HG02884 (cell line): ENCODE results near the gene A3GALT2.

Experiments
- ATAC-seq: cut with Tn5 transposase; IDR thresholded peaks from one replicate; pipeline ENCODE4 v1.9.1; 2021; ENCODE audit warnings: mild to moderate bottlenecking, moderate library complexity; ENCODE audit not compliant: unreplicated experiment

The A3GALT2 gene

GRCh38 chr1:33350611-33351280 is 29.8 kb upstream of the A3GALT2 start:
- no peak for ATAC-seq

DNA sequence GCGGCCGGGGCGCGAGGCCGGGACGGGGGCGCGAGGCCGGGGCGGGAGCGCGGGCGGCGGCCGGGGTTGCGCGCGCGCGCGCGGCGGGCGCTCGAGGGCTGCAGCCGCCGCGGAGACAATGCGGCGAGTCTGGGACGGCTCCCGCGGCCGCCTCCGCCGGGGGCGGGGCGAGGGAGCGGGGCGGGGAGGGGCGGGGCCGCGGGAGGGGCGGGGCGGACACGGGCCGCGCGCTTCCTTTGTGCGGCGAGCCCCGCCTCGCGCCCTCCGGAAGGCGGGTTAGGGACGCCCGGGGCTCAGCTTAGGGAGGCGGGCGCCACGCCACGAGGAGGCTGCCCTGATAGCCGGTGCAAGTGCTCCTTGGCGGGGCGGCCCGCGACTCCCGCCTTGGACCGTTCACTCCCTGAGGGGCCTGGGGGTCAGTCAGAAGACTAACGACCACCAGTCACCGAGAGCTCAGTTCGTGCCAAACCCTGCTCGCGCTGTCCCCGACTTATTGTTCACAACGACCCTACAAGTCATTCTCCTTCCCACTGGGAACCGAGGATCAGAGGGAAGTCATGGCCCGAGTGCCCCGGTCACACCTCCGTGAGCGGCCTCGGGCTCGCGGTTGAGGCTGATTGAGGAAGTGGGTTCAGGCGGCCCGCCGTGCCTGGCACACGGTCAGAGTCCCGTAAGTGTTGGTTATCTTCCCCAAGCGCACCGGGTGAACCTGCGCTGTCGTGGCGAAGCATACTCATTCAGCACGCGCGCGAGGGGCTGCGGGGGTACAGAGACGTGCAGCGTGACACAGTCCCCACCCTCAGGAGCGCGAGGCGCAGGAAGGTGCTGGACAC is 29.1 kb upstream of the A3GALT2 start:
- peak; percentile 63 for ATAC-seq

DNA sequence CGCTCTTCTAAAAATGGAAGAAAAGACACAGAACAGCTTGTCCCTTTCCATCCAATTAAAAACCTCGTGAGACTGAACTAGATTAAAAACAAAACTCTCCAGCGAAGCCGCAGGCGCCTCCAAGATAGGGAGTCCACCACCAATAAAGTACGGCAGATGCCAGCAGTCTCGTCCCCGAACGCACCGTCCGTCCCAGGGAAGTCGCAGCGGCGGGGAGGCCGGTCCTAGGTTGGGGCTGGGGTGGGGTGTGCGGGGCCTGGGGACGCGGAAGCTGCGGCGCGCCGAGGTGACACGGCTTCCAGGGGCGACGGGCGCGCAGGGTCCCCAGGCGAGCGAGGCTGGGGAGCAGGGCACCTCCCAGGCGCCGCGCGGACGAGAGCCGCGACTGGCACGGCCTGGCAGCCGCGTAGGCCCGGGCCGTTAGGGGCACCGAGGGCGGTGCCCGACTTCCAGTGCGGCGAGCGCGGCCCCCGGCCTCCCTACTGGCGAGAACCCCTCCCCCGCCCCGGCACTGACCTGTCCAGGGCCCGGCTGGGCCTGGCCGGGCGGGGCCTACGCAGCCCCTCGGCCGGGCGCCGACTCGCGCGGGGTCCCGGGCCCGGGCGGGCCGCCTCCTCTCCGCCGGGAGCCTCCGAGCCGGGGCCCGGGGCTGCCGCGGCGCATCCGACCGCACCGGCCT is 28.3 kb upstream of the A3GALT2 start:
- peak; percentile 26 for ATAC-seq

DNA sequence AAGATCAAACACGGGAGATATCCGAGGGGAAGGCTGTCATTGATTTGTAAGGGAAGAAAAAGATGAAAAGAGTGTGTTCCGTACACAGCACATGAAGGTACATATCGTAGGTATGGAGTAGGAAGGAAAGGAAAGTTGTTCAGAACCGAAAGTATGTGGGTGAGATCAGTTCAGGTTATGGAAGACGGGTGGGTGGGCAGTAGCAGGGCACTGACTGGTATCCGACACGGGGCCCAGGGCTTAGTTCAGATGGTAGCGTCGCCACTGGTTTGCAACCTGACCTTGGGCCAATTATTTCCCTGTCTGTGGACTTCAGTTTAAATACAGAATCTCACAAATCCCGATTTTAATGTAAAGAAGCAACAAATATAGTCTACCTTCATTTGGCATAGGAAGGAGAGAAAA is 27.8 kb upstream of the A3GALT2 start:
- ATAC-seq = no peak

- ATAC-seq = no peak
These were observed 27.3 kb upstream of the A3GALT2 start for GRCh38 chr1:33348194-33348593.

- no peak for ATAC-seq
These were observed 26.7 kb upstream of the A3GALT2 start for GRCh38 chr1:33347650-33347992.

DNA sequence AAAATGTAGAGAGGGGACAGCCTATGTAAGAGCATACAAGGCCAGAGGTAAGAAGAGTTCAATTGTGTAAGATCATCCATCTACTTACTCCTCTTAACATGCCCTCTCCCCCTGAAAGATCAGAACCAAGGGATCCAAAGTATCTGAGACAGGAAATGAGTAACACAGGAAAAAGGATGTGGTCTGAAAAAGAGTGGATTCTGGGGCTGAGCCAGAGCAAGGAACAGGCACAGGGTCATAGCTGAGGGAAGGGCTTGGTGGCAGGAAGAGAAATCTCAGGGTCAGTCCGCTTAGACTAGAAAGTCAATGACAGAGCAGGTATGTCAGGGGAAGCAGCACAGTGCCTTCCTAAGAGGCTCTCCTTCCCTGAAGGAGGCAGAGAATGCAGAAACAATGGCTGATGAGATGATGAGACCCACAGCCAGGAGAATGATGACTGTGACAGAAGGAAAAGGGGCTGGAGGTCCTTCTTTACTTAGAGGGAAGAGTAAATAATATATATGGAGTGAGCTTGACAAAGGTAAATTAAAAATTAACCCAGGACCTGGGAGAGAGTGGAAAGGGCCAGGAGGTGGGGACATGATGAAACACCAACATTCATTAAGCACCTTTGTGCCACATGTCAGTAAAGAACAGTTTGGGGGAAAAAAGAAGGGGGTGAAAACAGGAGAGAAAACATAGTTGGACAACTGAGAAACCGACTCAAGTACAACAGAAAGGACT is 26.2 kb upstream of the A3GALT2 start:
- no peak for ATAC-seq

- ATAC-seq = no peak
These were observed 25.6 kb upstream of the A3GALT2 start for GRCh38 chr1:33346533-33346926.

- ATAC-seq = no peak
These were observed 24.1 kb upstream of the A3GALT2 start for GRCh38 chr1:33344896-33345560.

DNA sequence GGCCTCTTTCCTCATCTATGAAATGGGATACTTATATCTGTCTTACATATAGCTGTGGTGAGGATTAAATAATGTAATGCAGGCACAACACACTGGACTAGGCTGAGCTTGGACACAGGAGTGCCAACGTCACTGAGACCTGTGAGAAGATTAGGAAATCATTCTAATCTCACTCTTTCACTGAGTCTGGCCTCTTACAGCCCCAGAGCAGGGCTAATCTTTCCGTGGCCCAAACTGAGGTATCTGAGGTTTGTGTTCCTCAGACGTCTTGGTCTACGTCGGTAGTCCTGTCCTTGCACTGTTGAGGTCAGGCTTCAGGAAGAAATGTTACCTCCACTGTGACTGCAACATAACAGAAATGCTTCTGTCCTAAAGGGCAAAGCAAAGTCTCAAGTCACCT is 22.6 kb upstream of the A3GALT2 start:
- ATAC-seq = no peak

DNA sequence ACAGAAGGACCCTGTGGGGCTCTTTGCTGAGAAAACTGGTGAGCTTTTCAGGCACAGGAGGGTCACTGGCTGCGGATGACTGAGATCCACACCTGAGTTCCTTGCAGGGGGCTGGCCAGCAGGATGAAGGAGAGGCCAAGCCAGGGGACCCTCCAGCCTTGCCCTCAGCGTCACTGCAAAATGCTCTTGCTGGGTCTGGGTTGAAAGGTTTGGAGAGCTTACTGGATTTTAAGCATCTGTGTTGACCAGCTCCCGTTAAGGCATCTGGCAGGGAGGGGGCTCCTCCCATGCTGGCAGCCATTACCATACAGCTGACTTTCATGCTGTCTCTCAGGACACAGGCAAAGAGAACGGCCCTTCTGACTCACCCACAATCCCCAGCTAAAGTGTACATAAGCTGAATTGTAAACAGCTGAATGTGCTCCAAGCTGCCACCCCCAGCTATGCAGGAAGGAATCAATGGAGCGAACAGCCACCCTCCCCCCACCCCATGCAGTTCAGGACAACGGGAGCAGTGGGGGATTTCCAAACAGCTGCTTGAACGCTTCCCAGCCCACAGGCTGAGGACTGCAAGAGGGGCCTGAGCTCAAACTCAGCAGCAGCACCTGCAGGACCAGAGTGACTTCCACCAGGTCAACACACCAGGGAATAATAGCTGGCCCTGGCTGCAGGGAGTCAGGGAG is 21.3 kb upstream of the A3GALT2 start:
- ATAC-seq = no peak

GRCh38 chr1:33341190-33341589 is 20.3 kb upstream of the A3GALT2 start:
- no peak for ATAC-seq

GRCh38 chr1:33339413-33339812 is 18.5 kb upstream of the A3GALT2 start:
- no peak for ATAC-seq

DNA sequence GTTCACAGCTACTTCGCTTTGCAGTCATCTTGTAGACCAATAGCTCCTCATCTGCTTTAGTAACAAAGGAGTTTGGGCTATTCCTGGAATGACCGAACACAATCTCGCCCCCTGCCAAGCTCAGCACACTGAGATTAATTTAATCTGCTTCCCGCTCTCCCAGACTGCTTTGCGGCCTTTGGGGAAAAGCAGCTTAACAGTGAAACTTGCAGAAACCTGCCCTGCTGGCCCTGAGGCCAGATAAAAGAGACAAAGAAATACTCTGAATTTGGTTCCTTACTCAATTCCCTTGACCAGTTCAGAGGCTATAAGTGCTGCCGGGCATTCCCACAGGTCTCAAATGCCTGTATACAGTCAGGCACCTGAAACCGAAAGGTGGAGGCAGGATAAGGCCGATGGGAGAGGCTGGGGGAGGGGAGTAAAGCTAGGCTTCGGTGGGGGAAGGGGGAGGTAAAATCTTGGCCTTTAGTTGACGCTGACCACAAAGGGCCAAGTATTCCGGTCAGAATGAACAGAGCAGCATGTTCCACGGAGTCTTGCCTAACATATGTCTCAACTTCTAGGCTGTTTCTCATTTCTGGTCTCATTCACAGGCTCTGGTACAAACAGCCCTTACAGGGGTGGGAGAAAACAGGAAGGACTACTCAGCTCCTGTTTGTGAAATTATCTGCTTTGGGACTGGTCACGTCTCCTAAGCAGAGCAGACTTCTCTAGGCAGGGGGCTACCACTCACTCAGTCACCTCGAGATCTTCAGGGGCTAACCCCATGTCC is 17.7 kb upstream of the A3GALT2 start:
- ATAC-seq = no peak

DNA sequence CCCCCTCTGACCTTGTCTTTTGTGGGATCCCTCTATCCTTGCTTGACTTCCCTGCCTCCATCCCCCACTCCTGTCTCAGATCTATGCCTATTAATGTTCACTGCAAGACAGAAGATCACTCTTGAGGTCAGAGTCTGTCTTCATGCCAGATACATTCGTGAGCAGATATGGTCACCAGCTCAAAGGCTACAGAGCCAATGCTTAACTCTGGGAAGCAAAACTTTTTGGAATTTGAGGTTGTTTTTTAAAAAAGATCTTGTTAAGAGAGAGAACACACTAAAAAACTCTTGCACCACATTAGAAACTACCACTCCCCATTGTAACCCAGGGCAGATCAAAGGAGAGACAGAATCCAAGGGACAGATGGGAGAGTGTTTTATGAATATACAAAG is 17.1 kb upstream of the A3GALT2 start:
- no peak for ATAC-seq

GRCh38 chr1:33337441-33337840 is 16.5 kb upstream of the A3GALT2 start:
- ATAC-seq = no peak

GRCh38 chr1:33336580-33336979 is 15.7 kb upstream of the A3GALT2 start:
- ATAC-seq = no peak

DNA sequence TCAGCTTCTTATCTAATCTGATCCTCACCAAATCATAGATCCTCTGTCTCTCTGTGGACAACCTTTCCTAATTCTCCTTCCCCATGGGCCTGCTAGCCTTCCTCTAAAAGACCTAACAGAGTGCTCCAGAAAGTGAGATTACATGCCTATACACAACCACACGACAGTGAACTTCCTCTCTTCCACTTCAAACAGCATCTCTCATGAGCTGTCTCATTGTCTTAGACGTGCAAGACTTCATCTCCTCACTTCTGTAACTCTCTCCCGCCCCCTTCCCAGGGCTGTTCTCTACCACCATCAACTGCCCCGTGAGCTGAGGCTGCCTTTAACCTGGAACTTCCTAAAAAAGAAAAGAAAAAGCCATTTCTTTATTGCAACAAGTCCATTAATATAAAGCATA is 14.1 kb upstream of the A3GALT2 start:
- ATAC-seq = no peak

- ATAC-seq = no peak
These were observed 13.2 kb upstream of the A3GALT2 start for GRCh38 chr1:33334081-33334552.
